ENCODE data around the gene TRAPPC3.

- TF ChIP-seq L3MBTL2 (conservative IDR thresholded peaks at IDR 0.05) (no peak), FOXA1 (IDR thresholded peaks at IDR 0.05) (no peak), HDGF (IDR thresholded peaks at IDR 0.05; ENCODE audit: borderline replicate concordance) (no peak), SP1 (IDR thresholded peaks at IDR 0.05) (no peak), CTBP1 (IDR thresholded peaks at IDR 0.05; ENCODE audit: borderline replicate concordance) (no peak), ELF4 (IDR thresholded peaks at IDR 0.05) (no peak), TARDBP (IDR thresholded peaks at IDR 0.05) (no peak), BHLHE40 (IDR thresholded peaks at IDR 0.05; ENCODE audit: borderline replicate concordance) (no peak), ZNF384 (IDR thresholded peaks at IDR 0.05) (no peak), NFRKB (IDR thresholded peaks at IDR 0.05) (no peak), LEF1 (IDR thresholded peaks at IDR 0.05; ENCODE audit: borderline replicate concordance) (no peak), PKNOX1 (IDR thresholded peaks at IDR 0.05) (no peak), ARNT (IDR thresholded peaks at IDR 0.05) (0 out of 2 replicates have a peak, but pooled peaks have one; percentile 23), SUZ12 (IDR thresholded peaks at IDR 0.05) (no peak)
Observed at GRCh38 chr1:36155408-36156328, 6.4 kb upstream of the TRAPPC3 start, which contains the start of gene MAP7D1.
